GM19099 (cell line): ENCODE data around the gene PLAGL2.

Experiments
- POLR2A ChIP-seq: IDR thresholded peaks from 3 replicates; pipeline ENCODE4 v1.6.1; 2011; ENCODE audit warnings: low read depth; ENCODE audit not compliant: insufficient read length; ENCODE audit errors: extremely low read depth

PLAGL2 gene

DNA sequence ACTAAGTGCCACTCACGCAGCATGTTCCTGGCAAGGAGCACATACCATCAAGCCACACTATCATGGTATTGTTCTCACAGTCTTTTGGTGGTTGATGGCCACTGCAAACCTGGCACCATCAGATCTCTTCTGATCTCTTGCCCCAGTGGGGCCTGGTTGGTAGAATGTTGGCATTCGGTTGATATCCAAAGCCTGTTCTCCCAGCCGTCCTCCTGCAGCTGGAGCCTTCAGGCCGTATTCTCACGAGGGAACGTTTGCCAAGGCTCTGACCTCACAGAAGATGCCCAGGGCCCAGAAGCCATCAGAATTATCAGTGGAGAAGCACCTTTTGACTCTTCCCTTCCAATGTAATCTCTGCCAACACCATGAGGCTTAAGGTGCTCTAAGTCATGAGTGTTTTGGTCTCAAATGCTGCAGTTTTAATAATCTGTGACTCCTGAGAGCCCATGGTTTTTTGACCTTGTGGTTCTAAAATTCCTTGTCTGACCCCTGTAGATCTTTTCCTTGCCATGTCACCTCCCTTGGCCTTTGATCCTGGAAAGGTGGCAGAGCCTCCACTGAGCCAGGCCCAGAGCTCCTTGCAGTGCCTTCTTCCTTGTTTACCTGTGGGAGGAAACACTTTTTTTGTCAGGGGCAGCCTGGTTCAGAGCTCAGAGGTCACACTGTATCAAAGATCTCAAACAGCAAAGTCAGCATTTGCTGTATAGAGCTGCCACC, 27.9 kb upstream of the PLAGL2 start:
- no peak for TF ChIP-seq POLR2A

DNA sequence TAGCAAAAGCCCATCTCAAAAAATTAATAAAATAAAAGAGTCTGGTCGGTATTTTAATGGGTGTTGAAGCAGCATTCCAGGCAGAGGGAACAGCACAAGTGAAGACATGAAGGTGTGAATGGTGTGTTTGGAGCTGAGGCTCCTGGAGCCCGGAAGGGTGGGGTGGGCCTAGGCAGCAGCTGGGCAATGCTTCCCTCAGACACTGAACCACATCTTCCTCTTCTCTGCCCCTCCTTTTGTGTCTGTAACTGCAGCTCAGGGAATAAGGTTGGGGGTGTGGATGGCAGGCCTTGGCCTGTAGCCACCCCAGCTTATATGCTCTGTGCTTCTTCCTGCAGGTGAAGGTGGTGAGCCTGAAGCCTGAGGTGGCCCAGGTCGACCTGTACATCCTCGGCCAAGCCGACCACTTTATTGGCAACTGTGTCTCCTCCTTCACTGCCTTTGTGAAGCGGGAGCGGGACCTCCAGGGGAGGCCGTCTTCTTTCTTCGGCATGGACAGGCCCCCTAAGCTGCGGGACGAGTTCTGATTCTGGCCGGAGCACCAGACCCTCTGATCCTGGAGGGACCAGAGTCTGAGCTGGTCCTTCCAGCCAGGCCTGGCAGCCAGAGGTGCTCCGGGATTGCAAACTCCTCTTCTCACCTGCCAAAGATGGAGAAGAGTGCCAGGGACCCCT, 26.7 kb upstream of the PLAGL2 start:
- TF ChIP-seq POLR2A: no peak

DNA sequence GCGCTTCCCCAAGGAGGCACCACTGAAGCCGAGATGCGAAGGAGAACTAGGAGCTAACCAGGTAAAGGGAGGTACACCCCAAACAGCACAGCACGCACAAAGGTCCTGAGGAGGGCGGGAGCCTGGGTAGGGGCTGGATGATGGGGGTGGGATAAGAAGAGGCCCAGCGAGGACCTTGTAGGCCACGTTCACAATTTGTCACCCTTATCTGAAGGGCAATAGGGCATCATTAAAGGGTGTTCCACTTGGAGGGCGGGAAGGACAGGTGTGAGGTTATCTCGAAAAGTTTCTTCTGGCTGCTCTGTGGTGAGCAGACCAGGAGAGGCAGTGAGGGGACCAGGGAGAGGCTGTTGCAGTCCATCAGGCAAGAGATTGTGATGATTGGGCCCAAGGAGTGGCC, 25.7 kb upstream of the PLAGL2 start:
- no peak for TF ChIP-seq POLR2A

- no peak for TF ChIP-seq POLR2A
Measured at GRCh38 chr20:32232326-32232886, 24.9 kb upstream of the PLAGL2 start.

GRCh38 chr20:32231847-32232246, 24.3 kb upstream of the PLAGL2 start:
- no peak for TF ChIP-seq POLR2A

GRCh38 chr20:32231245-32231644, 23.7 kb upstream of the PLAGL2 start:
- no peak for TF ChIP-seq POLR2A

GRCh38 chr20:32230707-32231106, 23.2 kb upstream of the PLAGL2 start:
- TF ChIP-seq POLR2A: no peak

GRCh38 chr20:32229251-32229747, 21.8 kb upstream of the PLAGL2 start:
- no peak for TF ChIP-seq POLR2A

- TF ChIP-seq POLR2A: no peak
Measured at GRCh38 chr20:32227744-32228688, 20.5 kb upstream of the PLAGL2 start.

DNA sequence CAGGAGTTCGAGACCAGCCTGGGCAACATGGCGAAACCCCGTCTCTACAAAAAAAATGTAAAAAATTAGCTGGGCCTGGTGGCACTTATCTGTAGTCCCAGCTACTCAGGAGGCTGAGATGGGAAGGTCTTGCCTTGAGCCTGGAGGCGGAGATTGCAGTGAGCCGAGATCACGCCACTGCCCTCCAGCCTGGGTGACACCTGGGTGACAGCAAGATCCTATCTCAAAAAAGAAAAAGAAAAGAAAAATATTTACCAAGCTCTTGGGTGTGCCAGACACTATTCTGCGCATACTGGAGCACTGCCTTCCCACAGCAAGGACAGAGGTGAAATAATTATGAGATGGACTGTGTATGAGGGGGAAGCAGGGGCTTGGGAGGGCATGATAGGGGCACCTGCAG, 19.8 kb upstream of the PLAGL2 start:
- no peak for TF ChIP-seq POLR2A

DNA sequence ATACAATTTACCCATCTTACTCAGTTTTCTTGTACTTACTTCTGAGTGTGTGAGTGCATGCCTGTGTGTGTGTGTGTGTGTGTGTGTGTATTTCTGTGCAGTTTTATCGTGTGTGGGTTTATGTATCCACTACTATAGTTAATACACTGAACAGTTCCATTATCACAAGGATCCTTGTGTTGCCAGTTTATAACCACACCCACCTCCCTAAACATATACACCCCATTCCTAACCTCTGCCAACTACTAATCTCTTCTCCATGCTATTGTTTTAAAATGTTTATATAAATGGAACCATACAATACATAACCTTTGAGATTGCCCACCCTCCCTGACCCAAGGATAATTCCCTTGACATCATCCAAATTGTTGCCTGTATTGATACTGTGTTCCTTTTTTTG, 18.8 kb upstream of the PLAGL2 start:
- TF ChIP-seq POLR2A: no peak

- TF ChIP-seq POLR2A: no peak
Measured at GRCh38 chr20:32224463-32224862, 16.9 kb upstream of the PLAGL2 start.

GRCh38 chr20:32218156-32218900, 10.8 kb upstream of the PLAGL2 start:
- TF ChIP-seq POLR2A: no peak

DNA sequence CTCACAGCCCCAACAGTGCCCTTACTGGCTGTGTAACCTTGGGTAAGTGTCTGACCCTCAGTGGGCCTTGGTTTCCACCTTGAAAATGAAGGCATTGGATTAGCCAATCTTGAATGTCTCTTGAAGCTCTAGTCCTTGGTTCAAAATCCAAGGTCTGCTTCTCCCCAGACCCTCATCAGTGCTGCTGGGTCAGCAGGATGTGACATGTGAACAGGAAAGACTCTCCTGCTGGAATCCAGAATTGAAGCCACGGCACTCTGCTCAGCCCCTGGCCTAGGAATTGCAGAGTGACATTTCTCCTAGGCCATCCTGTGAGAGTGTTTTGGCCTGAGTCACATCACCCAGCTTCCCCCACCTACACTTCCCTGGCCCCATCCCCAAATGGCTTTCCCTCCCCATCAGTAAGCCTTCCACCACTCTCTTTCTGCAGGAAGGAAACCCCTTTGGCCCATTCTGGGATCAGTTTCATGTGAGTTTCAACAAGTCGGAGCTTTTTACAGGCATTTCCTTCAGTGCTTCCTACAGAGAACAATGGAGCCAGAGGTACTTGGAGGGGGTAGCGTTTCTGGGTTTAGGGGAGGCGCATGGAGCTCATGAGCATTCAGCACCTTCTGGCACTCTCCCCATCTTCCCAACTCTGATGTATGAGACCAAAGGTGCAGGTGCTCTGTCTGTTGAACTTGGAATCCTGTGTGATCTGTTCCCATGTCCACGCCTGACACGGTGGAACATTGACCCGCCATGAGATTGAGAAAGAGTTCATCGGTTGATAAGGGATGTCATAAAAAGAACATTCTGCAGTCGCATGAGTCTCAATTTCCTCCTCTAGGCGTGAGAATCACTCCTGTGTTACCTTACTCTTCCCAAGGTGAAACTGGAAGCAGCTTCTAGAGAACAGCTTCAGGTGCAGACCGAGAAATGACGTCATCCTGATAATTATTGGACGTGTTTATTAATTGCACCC, 8.9 kb upstream of the PLAGL2 start:
- TF ChIP-seq POLR2A: no peak

DNA sequence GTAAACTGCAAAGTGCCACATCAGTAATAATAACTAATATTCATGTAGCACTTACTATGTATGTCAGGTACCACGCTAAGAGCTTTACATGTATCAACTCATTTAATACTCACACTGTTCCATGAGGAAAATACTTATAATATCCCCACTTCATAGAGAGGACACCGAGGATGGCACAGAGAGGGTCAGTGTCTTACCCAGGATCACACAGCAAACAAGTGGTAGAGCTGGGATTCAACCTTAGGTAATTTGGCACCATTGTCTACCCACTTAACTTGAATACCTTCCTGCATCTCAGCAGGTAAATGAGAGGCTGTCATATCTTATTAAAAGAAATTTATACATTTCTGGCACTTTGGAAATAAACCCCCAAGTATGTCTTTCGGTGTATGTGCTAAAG, 8.2 kb upstream of the PLAGL2 start:
- TF ChIP-seq POLR2A: no peak
